Brain microvascular endothelial cell (primary cell): ENCODE data around the gene NSRP1.

Experiments used
- DNase-seq: peaks from one replicate; pipeline ENCODE4 v3.0.0-alpha.2; 2020
- H3K27ac ChIP-seq: fragments of 250-450 bp; sonication (Bioruptor Pico); 2 replicates; pipeline ENCODE4 v1.5.1; 2020; ENCODE audit warnings: mild to moderate bottlenecking, moderate library complexity
- H3K27me3 ChIP-seq: fragments of 250-450 bp; sonication (Bioruptor Pico); replicated peaks from 2 replicates; pipeline ENCODE4 v1.5.1; 2020; ENCODE audit warnings: mild to moderate bottlenecking
- H3K36me3 ChIP-seq: fragments of 250-450 bp; sonication (Bioruptor Pico); replicated peaks from 2 replicates; pipeline ENCODE4 v1.5.1; 2020; ENCODE audit warnings: mild to moderate bottlenecking
- H3K4me3 ChIP-seq: 2 replicates; pipeline ENCODE4 v1.5.1; 2011; ENCODE audit warnings: low read depth, mild to moderate bottlenecking, control low read depth, low read length, moderate library complexity
- CTCF ChIP-seq: IDR thresholded peaks from 2 replicates; pipeline ENCODE4 v1.5.1; 2011; ENCODE audit warnings: low read depth, mild to moderate bottlenecking, moderate library complexity, low read length, control low read depth, inconsistent platforms; ENCODE audit errors: missing control alignments
- in situ Hi-C: cut with HindIII; loops from 2 replicates; pipeline ENCODE4 v1.10.0; 2017; ENCODE audit warnings: low sequenced_read_pairs, low pct_ligation_motif_present

Gene NSRP1

GRCh38 chr17:30172560-30172959 is 55.9 kb downstream of the NSRP1 start:
- in situ Hi-C loops, result no loop called here
- peaks cover 11% of the 10 kb centered on the region for H3K36me3 ChIP-seq
- H3K27ac ChIP-seq, result no peak overlapping the region
- H3K4me3 ChIP-seq, result no peak overlapping the region
- no peak for TF ChIP-seq CTCF
- no peaks in the 10 kb centered on the region for H3K27me3 ChIP-seq
- no peak for DNase-seq

GRCh38 chr17:30173649-30174048 is 57.0 kb downstream of the NSRP1 start:
- no peak for DNase-seq
- Histone ChIP-seq H3K27ac (no peak overlapping the region), H3K27me3 (no peaks in the 10 kb centered on the region), H3K36me3 (peaks cover 11% of the 10 kb centered on the region), H3K4me3 (no peak overlapping the region)
- TF ChIP-seq CTCF, result no peak
- in situ Hi-C loops, result no loop called here

- TF ChIP-seq CTCF, result no peak
- DNase-seq, result no peak
- Histone ChIP-seq H3K27me3 (no peaks in the 10 kb centered on the region), H3K36me3 (peaks cover 13% of the 10 kb centered on the region), H3K27ac (no peak overlapping the region), H3K4me3 (no peak overlapping the region)
- in situ Hi-C loops, result no loop called here
Measured at GRCh38 chr17:30174556-30174955, 57.9 kb downstream of the NSRP1 start.

GRCh38 chr17:30176855-30177254 is 60.2 kb downstream of the NSRP1 start:
- peaks cover 17% of the 10 kb centered on the region for H3K36me3 ChIP-seq
- DNase-seq, result no peak
- no peak overlapping the region for H3K4me3 ChIP-seq
- H3K27ac ChIP-seq, result no peak overlapping the region
- H3K27me3 ChIP-seq, result no peaks in the 10 kb centered on the region
- TF ChIP-seq CTCF, result no peak
- in situ Hi-C loops, result no loop called here

GRCh38 chr17:30186761-30187160 is 70.1 kb downstream of the NSRP1 start:
- Histone ChIP-seq H3K27me3 (no peaks in the 10 kb centered on the region), H3K27ac (no peak overlapping the region), H3K36me3 (peaks cover 33% of the 10 kb centered on the region), H3K4me3 (no peak overlapping the region)
- in situ Hi-C loops, result no loop called here
- no peak for TF ChIP-seq CTCF
- DNase-seq, result no peak

GRCh38 chr17:30187573-30187972 is 71.0 kb downstream of the NSRP1 start:
- H3K36me3 ChIP-seq, result peaks cover 27% of the 10 kb centered on the region
- in situ Hi-C loops, result no loop called here
- no peak for TF ChIP-seq CTCF
- no peak overlapping the region for H3K4me3 ChIP-seq
- no peaks in the 10 kb centered on the region for H3K27me3 ChIP-seq
- no peak for DNase-seq
- H3K27ac ChIP-seq, result no peak overlapping the region
